Smooth muscle cell (in vitro differentiated cells): ENCODE results near the gene EML4. TPM values are rescaled to one million over a fixed set of nuclear protein-coding genes. Genes with fewer than 3 reads are reported as not detected.

Experiments used
- DNase-seq: peaks from one replicate; lab custom pipeline; 2025; ENCODE audit not compliant: unreplicated experiment; lab: John Stamatoyannopoulos, UW
- H2AFZ ChIP-seq: fragments of 200-600 bp; sonication (generic); 2 replicates; pipeline ENCODE4 v1.6.0; 2016; ENCODE audit warnings: antibody characterized with exemption, low read depth, mild to moderate bottlenecking
- H3F3A ChIP-seq: fragments of 200-600 bp; sonication (generic); 2 replicates; pipeline ENCODE4 v1.6.0; 2017; ENCODE audit warnings: antibody characterized with exemption, low read depth
- H3K27ac ChIP-seq: fragments of 200-600 bp; sonication (generic); 2 replicates; pipeline ENCODE4 v1.5.1; 2016; ENCODE audit warnings: low read depth, mild to moderate bottlenecking
- H3K27me3 ChIP-seq: fragments of 200-600 bp; sonication (generic); 2 replicates; pipeline ENCODE4 v1.6.1; 2016; ENCODE audit warnings: low read depth, mild to moderate bottlenecking
- H3K36me3 ChIP-seq: fragments of 200-600 bp; sonication (generic); 2 replicates; pipeline ENCODE4 v1.5.1; 2016; ENCODE audit warnings: low read depth
- H3K4me1 ChIP-seq: fragments of 200-600 bp; sonication (generic); 2 replicates; pipeline ENCODE4 v1.5.1; 2016; ENCODE audit warnings: low read depth
- H3K4me2 ChIP-seq: fragments of 200-600 bp; sonication (generic); 2 replicates; pipeline ENCODE4 v1.6.0; 2016; ENCODE audit warnings: mild to moderate bottlenecking
- H3K4me3 ChIP-seq: fragments of 200-600 bp; sonication (generic); 2 replicates; pipeline ENCODE4 v1.5.1; 2016; ENCODE audit warnings: mild to moderate bottlenecking
- H3K79me2 ChIP-seq: fragments of 200-600 bp; sonication (generic); 2 replicates; pipeline ENCODE4 v1.6.0; 2016; ENCODE audit warnings: low read depth, mild to moderate bottlenecking
- H3K9ac ChIP-seq: fragments of 200-600 bp; sonication (generic); 2 replicates; pipeline ENCODE4 v1.6.0; 2016; ENCODE audit warnings: low read depth
- H3K9me3 ChIP-seq: fragments of 200-600 bp; sonication (generic); replicated peaks from 2 replicates; pipeline ENCODE4 v1.5.1; 2016; ENCODE audit warnings: low read depth
- H4K20me1 ChIP-seq: fragments of 200-600 bp; sonication (generic); 2 replicates; pipeline ENCODE4 v1.6.0; 2016; ENCODE audit warnings: low read depth
- CTCF ChIP-seq: fragments of 200-600 bp; sonication (generic); IDR thresholded peaks from 2 replicates; pipeline ENCODE4 v1.5.1; 2017; ENCODE audit warnings: borderline replicate concordance, mild to moderate bottlenecking, antibody characterized with exemption; ENCODE audit not compliant: insufficient read depth, poor library complexity, severe bottlenecking
- WGBS: methylation state at CpG from one replicate; pipeline ENCODE4 v1.1.7; 2016; ENCODE audit warnings: low lambda C conversion rate; 5-methylcytosine and 5-hydroxymethylcytosine counted together
- polyA plus RNA-seq: library from polyadenylated mRNA; unstranded; fragments of >200 nt; fragmentation: Nextera tagmentation; extraction: Ambion mirVana; gene quantifications from 2 replicates; pipeline ENCODE4 v1.2.1, GENCODE V29; 2016
- total RNA-seq: library from RNA; depleted of rRNA; stranded (reverse); fragments of >200 nt; gene quantifications from 2 replicates; pipeline ENCODE4 v1.2.3, GENCODE V29; 2014

The EML4 gene
- total and polyA plus RNA-seq, 2 experiments from 2014 or later = 33.6 to 46.2 TPM

GRCh38 chr2:42199626-42200025, 30.5 kb downstream of the EML4 start:
- no peak overlapping the region for H3K9ac ChIP-seq
- peaks cover 35% of the 10 kb centered on the region for H3F3A ChIP-seq
- DNase-seq = no peak
- peaks cover 31% of the 10 kb centered on the region for H3K4me1 ChIP-seq
- WGBS = 98% methylated on average over 5 of the region's 5 CpGs
- TF ChIP-seq CTCF = no peak
- H2AFZ ChIP-seq = no peak overlapping the region
- H3K79me2 ChIP-seq = peaks cover 64% of the 10 kb centered on the region
- H3K36me3 ChIP-seq = no peaks in the 10 kb centered on the region
- H3K9me3 ChIP-seq = no peaks in the 10 kb centered on the region
- no peak overlapping the region for H3K4me3 ChIP-seq
- no peak overlapping the region for H3K4me2 ChIP-seq
- H3K27me3 ChIP-seq = no peaks in the 10 kb centered on the region
- no peak overlapping the region for H3K27ac ChIP-seq
- H4K20me1 ChIP-seq = peaks cover 5% of the 10 kb centered on the region

- Histone ChIP-seq H3K27me3 (no peaks in the 10 kb centered on the region), H3K36me3 (no peaks in the 10 kb centered on the region), H3K4me1 (peaks cover 19% of the 10 kb centered on the region), H3K9ac (no peak overlapping the region), H4K20me1 (peaks cover 5% of the 10 kb centered on the region), H2AFZ (no peak overlapping the region), H3K4me2 (peak overlapping the region; percentile 54), H3K9me3 (no peaks in the 10 kb centered on the region), H3F3A (peaks cover 29% of the 10 kb centered on the region), H3K79me2 (peaks cover 70% of the 10 kb centered on the region), H3K4me3 (no peak overlapping the region), H3K27ac (peak overlapping the region; percentile 78)
- TF ChIP-seq CTCF = no peak
- no peak for DNase-seq
- 63% methylated on average over 5 of the region's 5 CpGs for WGBS
These were observed 32.0 kb downstream of the EML4 start for GRCh38 chr2:42200926-42201855.

- H3K27me3 ChIP-seq = no peaks in the 10 kb centered on the region
- no peak overlapping the region for H3K27ac ChIP-seq
- H3K9me3 ChIP-seq = no peaks in the 10 kb centered on the region
- H3K79me2 ChIP-seq = peaks cover 77% of the 10 kb centered on the region
- H3K36me3 ChIP-seq = no peaks in the 10 kb centered on the region
- TF ChIP-seq CTCF = no peak
- H3K4me2 ChIP-seq = no peak overlapping the region
- peaks cover 5% of the 10 kb centered on the region for H3K4me1 ChIP-seq
- H3K9ac ChIP-seq = no peak overlapping the region
- peaks cover 5% of the 10 kb centered on the region for H4K20me1 ChIP-seq
- no peak for DNase-seq
- 98% methylated on average over 2 of the region's 2 CpGs for WGBS
- peaks cover 16% of the 10 kb centered on the region for H3F3A ChIP-seq
- H2AFZ ChIP-seq = no peak overlapping the region
- no peak overlapping the region for H3K4me3 ChIP-seq
These were observed 33.5 kb downstream of the EML4 start for GRCh38 chr2:42202634-42203008.
